Measurements from ENCODE around the gene FOXA3. TPM values are rescaled to one million over a fixed set of nuclear protein-coding genes. Genes with fewer than 3 reads are reported as not detected.

The FOXA3 gene
- total and polyA plus RNA-seq, 9 donors, result 0.04 to 0.26 TPM; not detected in 7

GRCh38 chr19:45872095-45872919 lies 8.2 kb downstream of the FOXA3 start:
- Histone ChIP-seq H3K27me3 (no peaks in the 10 kb centered on the region), H3K9me3 (no peaks in the 10 kb centered on the region), H3K4me3 (no peak overlapping the region), H3K4me1 (ENCODE audit: insufficient read depth) (no peaks in the 10 kb centered on the region), H3K27ac (no peak overlapping the region), H3K36me3 (no peaks in the 10 kb centered on the region)
- intact Hi-C loops (cut with DNase I), result loop anchor here in 1 of 4 donors (5.0 kb wide), 1 partner anchor 150 kb away; no protein-coding TSS in a partner anchor
- no peak for DNase-seq
- TF ChIP-seq POLR2A (IDR thresholded peaks at IDR 0.05) (no peak), EP300 (IDR thresholded peaks at IDR 0.05) (no peak)
- TF ChIP-seq, protein P1, sequence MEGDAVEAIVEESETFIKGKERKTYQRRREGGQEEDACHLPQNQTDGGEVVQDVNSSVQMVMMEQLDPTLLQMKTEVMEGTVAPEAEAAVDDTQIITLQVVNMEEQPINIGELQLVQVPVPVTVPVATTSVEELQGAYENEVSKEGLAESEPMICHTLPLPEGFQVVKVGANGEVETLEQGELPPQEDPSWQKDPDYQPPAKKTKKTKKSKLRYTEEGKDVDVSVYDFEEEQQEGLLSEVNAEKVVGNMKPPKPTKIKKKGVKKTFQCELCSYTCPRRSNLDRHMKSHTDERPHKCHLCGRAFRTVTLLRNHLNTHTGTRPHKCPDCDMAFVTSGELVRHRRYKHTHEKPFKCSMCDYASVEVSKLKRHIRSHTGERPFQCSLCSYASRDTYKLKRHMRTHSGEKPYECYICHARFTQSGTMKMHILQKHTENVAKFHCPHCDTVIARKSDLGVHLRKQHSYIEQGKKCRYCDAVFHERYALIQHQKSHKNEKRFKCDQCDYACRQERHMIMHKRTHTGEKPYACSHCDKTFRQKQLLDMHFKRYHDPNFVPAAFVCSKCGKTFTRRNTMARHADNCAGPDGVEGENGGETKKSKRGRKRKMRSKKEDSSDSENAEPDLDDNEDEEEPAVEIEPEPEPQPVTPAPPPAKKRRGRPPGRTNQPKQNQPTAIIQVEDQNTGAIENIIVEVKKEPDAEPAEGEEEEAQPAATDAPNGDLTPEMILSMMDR (IDR thresholded peaks at IDR 0.05), result no peak
- WGBS, 3 donors, result 90 to 91% (median 91%) methylated on average over 33 to 34 of the region's 34 CpGs

DNA sequence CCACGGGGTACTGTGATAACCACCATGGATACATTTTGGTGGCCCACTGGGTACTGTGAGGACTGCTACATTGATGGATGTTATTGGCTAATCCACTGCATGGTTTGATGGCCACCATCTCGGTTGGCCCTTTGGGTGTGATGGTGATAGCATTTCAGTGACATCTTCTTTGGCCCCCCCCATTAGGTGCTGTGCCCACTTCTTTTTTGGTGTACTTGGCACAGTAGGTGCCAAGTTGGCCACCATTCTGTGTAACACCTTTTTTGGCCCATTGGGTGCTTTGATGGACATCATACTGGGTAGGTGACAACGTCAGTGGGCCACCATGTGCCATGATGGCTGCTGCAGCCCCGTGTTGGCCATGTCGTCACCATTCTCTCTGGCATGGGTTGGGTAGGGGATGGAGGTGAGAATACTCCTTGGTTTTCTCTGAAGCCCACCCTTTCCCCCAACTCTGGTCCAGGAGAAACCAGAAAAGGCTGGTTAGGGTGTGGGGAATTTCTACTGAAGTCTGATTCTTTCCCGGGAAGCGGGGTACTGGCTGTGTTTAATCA lies 9.2 kb downstream of the FOXA3 start:
- no peak overlapping the region for H3K4me3 ChIP-seq
- H3K36me3 ChIP-seq, result no peaks in the 10 kb centered on the region
- H3K4me1 ChIP-seq (ENCODE audit: insufficient read depth), result no peaks in the 10 kb centered on the region
- DNase-seq, result no peak
- no peak overlapping the region for H3K27ac ChIP-seq
- TF ChIP-seq, protein P1 (IDR thresholded peaks at IDR 0.05), result no peak
- TF ChIP-seq EP300 (IDR thresholded peaks at IDR 0.05), result no peak
- no peak for TF ChIP-seq POLR2A (IDR thresholded peaks at IDR 0.05)
- H3K27me3 ChIP-seq, result no peaks in the 10 kb centered on the region
- WGBS, 3 donors, result 77 to 82% (median 80%) methylated on average over 7 of the region's 7 CpGs
- intact Hi-C loops (cut with DNase I), result loop anchor here in 1 of 4 donors (5.0 kb wide), 1 partner anchor 151 kb away; no protein-coding TSS in a partner anchor
- no peaks in the 10 kb centered on the region for H3K9me3 ChIP-seq

DNA sequence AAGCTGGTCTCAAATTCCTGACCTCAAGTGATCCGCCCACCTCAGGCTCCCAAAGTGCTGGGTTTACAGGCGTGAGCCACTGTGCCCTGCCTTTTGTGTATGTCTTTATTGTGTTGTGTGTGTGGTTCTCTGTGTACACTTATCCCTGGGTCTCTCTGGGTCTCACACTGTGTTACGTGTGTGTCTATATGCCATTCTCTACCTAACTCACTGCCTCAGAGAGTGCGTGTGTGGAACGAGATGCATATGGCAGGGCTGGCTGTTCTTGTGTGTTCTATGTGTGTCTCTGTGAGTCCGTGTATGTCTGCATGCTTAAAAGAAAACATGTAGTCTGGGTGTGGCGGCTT lies 10.5 kb downstream of the FOXA3 start:
- H3K27ac ChIP-seq, result no peak overlapping the region
- WGBS, 3 donors, result 84 to 88% (median 87%) methylated on average over 7 of the region's 7 CpGs
- no peak for DNase-seq
- no peak for TF ChIP-seq POLR2A (IDR thresholded peaks at IDR 0.05)
- TF ChIP-seq EP300 (IDR thresholded peaks at IDR 0.05), result no peak
- TF ChIP-seq, protein P1 (IDR thresholded peaks at IDR 0.05), result no peak
- H3K36me3 ChIP-seq, result no peaks in the 10 kb centered on the region
- no peaks in the 10 kb centered on the region for H3K27me3 ChIP-seq
- intact Hi-C loops (cut with DNase I), result loop anchor here in 1 of 4 donors (5.0 kb wide), 1 partner anchor 152 kb away; no protein-coding TSS in a partner anchor
- H3K4me1 ChIP-seq (ENCODE audit: insufficient read depth), result no peaks in the 10 kb centered on the region
- H3K9me3 ChIP-seq, result no peaks in the 10 kb centered on the region
- no peak overlapping the region for H3K4me3 ChIP-seq

DNA sequence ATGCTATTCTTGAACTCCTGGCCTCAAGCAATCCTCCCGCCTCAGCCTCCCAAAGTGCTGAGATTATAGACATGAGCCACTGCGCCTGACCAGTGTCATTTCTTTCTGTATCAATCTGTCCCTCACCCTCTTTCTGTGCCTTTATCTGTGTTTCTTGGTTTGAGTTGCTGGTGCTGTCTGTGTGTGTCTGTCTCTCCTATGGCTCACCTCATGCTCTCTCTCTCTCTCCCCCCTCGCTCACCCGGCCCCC lies 12.0 kb downstream of the FOXA3 start:
- Histone ChIP-seq H3K4me1 (ENCODE audit: insufficient read depth) (no peaks in the 10 kb centered on the region), H3K4me3 (no peak overlapping the region), H3K36me3 (no peaks in the 10 kb centered on the region), H3K9me3 (no peaks in the 10 kb centered on the region), H3K27ac (no peak overlapping the region), H3K27me3 (no peaks in the 10 kb centered on the region)
- DNase-seq, result no peak
- no peak for TF ChIP-seq EP300 (IDR thresholded peaks at IDR 0.05)
- no peak for TF ChIP-seq POLR2A (IDR thresholded peaks at IDR 0.05)
- TF ChIP-seq, protein P1 (IDR thresholded peaks at IDR 0.05), result no peak
- whole genome bisulfite sequencing, 3 donors, result 44 to 53% (median 52%) methylated on average over 4 of the region's 4 CpGs
- intact Hi-C loops (cut with DNase I), result no loop called here
